ENCODE results near the gene ATF4.

Gene ATF4

DNA sequence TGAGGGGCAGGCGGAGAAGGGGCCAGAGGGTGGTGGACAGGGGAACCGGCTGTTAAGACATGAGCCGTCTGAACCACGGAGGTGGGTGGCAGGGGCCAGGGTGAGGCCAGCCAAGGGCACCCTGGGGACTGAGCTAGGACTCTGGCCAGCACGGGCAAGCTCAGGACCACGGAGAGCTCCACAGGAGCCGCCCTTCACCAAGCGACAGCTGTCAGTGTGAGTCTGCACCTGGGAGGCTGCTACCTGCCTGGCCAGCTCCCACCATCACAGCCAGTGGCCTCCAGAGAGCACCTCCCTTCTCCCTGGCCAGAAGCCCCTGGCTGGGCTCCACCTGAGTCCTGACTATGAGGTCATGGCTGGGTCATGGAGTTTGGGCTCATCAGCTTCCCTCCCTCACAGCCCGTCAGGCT is 41.9 kb upstream of the ATF4 start (continued):
- no peak for TF ChIP-seq TSHZ2 (CRISPR knock-in tag; IDR thresholded peaks at IDR 0.05)
- TF ChIP-seq, protein P1, sequence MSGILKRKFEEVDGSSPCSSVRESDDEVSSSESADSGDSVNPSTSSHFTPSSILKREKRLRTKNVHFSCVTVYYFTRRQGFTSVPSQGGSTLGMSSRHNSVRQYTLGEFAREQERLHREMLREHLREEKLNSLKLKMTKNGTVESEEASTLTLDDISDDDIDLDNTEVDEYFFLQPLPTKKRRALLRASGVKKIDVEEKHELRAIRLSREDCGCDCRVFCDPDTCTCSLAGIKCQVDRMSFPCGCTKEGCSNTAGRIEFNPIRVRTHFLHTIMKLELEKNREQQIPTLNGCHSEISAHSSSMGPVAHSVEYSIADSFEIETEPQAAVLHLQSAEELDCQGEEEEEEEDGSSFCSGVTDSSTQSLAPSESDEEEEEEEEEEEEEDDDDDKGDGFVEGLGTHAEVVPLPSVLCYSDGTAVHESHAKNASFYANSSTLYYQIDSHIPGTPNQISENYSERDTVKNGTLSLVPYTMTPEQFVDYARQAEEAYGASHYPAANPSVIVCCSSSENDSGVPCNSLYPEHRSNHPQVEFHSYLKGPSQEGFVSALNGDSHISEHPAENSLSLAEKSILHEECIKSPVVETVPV (CRISPR knock-in tag; IDR thresholded peaks at IDR 0.05): no peak

- ATAC-seq: no peak
- TF ChIP-seq ZC3H10 (CRISPR knock-in tag; IDR thresholded peaks at IDR 0.05): no peak
- TF ChIP-seq, protein P2, sequence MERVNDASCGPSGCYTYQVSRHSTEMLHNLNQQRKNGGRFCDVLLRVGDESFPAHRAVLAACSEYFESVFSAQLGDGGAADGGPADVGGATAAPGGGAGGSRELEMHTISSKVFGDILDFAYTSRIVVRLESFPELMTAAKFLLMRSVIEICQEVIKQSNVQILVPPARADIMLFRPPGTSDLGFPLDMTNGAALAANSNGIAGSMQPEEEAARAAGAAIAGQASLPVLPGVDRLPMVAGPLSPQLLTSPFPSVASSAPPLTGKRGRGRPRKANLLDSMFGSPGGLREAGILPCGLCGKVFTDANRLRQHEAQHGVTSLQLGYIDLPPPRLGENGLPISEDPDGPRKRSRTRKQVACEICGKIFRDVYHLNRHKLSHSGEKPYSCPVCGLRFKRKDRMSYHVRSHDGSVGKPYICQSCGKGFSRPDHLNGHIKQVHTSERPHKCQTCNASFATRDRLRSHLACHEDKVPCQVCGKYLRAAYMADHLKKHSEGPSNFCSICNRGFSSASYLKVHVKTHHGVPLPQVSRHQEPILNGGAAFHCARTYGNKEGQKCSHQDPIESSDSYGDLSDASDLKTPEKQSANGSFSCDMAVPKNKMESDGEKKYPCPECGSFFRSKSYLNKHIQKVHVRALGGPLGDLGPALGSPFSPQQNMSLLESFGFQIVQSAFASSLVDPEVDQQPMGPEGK (CRISPR knock-in tag; IDR thresholded peaks at IDR 0.05; ENCODE audit: borderline replicate concordance): no peak
- TF ChIP-seq BACH2 (CRISPR knock-in tag; IDR thresholded peaks at IDR 0.05; ENCODE audit: borderline replicate concordance): no peak
- TF ChIP-seq GLIS3 (CRISPR knock-in tag; IDR thresholded peaks at IDR 0.05): no peak
- no peak for TF ChIP-seq ZFP30 (CRISPR knock-in tag; IDR thresholded peaks at IDR 0.05)
- TF ChIP-seq SNAI2 (CRISPR knock-in tag; IDR thresholded peaks at IDR 0.05): no peak
- TF ChIP-seq TCF4 (CRISPR knock-in tag; IDR thresholded peaks at IDR 0.05; ENCODE audit: borderline replicate concordance): no peak
- TF ChIP-seq PPARA (CRISPR knock-in tag; IDR thresholded peaks at IDR 0.05; ENCODE audit: borderline replicate concordance): no peak
- TF ChIP-seq RARB (CRISPR knock-in tag; IDR thresholded peaks at IDR 0.05): no peak
- TF ChIP-seq, protein P1 (CRISPR knock-in tag; IDR thresholded peaks at IDR 0.05): no peak
- TF ChIP-seq ZNF8 (CRISPR knock-in tag; IDR thresholded peaks at IDR 0.05): no peak
- TF ChIP-seq, protein P3, sequence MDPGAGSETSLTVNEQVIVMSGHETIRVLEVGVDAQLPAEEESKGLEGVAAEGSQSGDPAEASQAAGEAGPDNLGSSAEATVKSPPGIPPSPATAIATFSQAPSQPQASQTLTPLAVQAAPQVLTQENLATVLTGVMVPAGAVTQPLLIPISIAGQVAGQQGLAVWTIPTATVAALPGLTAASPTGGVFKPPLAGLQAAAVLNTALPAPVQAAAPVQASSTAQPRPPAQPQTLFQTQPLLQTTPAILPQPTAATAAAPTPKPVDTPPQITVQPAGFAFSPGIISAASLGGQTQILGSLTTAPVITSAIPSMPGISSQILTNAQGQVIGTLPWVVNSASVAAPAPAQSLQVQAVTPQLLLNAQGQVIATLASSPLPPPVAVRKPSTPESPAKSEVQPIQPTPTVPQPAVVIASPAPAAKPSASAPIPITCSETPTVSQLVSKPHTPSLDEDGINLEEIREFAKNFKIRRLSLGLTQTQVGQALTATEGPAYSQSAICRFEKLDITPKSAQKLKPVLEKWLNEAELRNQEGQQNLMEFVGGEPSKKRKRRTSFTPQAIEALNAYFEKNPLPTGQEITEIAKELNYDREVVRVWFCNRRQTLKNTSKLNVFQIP (CRISPR knock-in tag; IDR thresholded peaks at IDR 0.05; ENCODE audit: borderline replicate concordance, low read depth): no peak
- TF ChIP-seq ZNF565 (CRISPR knock-in tag; conservative IDR thresholded peaks at IDR 0.05; ENCODE audit: low read depth): no peak
- no peak for TF ChIP-seq CSDC2 (CRISPR knock-in tag; IDR thresholded peaks at IDR 0.05)
- TF ChIP-seq TOX (CRISPR knock-in tag; IDR thresholded peaks at IDR 0.05; ENCODE audit: borderline replicate concordance): no peak
- TF ChIP-seq ZFP3 (CRISPR knock-in tag; IDR thresholded peaks at IDR 0.05): no peak
- no peak for TF ChIP-seq OSR1 (CRISPR knock-in tag; IDR thresholded peaks at IDR 0.05)
- no peak for TF ChIP-seq TSHZ2 (CRISPR knock-in tag; IDR thresholded peaks at IDR 0.05)
- TF ChIP-seq, protein P4, sequence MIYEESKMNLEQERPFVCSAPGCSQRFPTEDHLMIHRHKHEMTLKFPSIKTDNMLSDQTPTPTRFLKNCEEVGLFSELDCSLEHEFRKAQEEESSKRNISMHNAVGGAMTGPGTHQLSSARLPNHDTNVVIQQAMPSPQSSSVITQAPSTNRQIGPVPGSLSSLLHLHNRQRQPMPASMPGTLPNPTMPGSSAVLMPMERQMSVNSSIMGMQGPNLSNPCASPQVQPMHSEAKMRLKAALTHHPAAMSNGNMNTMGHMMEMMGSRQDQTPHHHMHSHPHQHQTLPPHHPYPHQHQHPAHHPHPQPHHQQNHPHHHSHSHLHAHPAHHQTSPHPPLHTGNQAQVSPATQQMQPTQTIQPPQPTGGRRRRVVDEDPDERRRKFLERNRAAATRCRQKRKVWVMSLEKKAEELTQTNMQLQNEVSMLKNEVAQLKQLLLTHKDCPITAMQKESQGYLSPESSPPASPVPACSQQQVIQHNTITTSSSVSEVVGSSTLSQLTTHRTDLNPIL (CRISPR knock-in tag; IDR thresholded peaks at IDR 0.05; ENCODE audit: low read depth): no peak
Measured at GRCh38 chr22:39479254-39479653, 41.1 kb upstream of the ATF4 start.
